Testis (tissue), 3 donors: ENCODE measurements around the gene KIFC3. TPM values are rescaled to one million over a fixed set of nuclear protein-coding genes. Genes with fewer than 3 reads are reported as not detected.

Experiments used
- DNase-seq: peaks from one replicate; pipeline ENCODE4 v3.0.0-alpha.2; 2019
- H3K27ac ChIP-seq, 2 donors: fragments of 200-600 bp; sonication (generic); one replicate each; pipeline ENCODE4 v1.5.1; 2019
- H3K27me3 ChIP-seq: fragments of 200-600 bp; sonication (generic); one replicate; pipeline ENCODE4 v1.5.1; 2019
- H3K36me3 ChIP-seq: fragments of 200-600 bp; sonication (generic); one replicate; pipeline ENCODE4 v1.5.1; 2017; ENCODE audit warnings: low read depth; ENCODE audit errors: missing control alignments
- H3K4me1 ChIP-seq: fragments of 200-600 bp; sonication (generic); one replicate; pipeline ENCODE4 v1.5.1; 2019
- H3K4me3 ChIP-seq, 2 donors: fragments of 200-600 bp; sonication (generic); one replicate each; pipeline ENCODE4 v1.5.1; 2017 to 2019
- H3K9me3 ChIP-seq: fragments of 200-600 bp; sonication (generic); one replicate; pipeline ENCODE4 v1.5.1; 2017
- CTCF ChIP-seq, 3 experiments: fragments of 450-650 bp in 2 of 3; fragments of 200-600 bp in 1 of 3; sonication (generic) in 1 of 3; IDR thresholded peaks; one replicate each; pipeline ENCODE4 v1.5.1; 2016 to 2019; ENCODE audit warnings: antibody characterized with exemption in 3 of 3, mild to moderate bottlenecking in 2 of 3, moderate library complexity in 1 of 3
- POLR2A ChIP-seq: fragments of 450-650 bp; IDR thresholded peaks from one replicate; pipeline ENCODE4 v1.6.1; 2017; ENCODE audit warnings: antibody characterized with exemption, mild to moderate bottlenecking, moderate library complexity
- WGBS, 2 donors: methylation state at CpG; one replicate each; pipeline ENCODE4 v1.1.5; 2018; 5-methylcytosine and 5-hydroxymethylcytosine counted together
- intact Hi-C: fragments of 100-400 bp; cut with DNase I; formaldehyde crosslinking; loops from one replicate; pipeline ENCODE4 v1.15.1; 2023; ENCODE audit warnings: low total_unique reads
- polyA plus RNA-seq: library from polyadenylated mRNA; stranded (reverse); fragments of 350-450 nt; fragmentation: Illumina TruSeq; extraction: RNeasy Lipid Tissue Mini Kit (QIAGEN cat#74804); gene quantifications from one replicate; pipeline ENCODE4 v1.2.3, GENCODE V29; 2014; ENCODE audit warnings: low read depth, low replicate concordance; ENCODE audit not compliant: insufficient read depth
- total RNA-seq, 2 donors: library from RNA; depleted of rRNA; stranded (reverse); fragments of >200 nt; gene quantifications; one replicate each; pipeline ENCODE4 v1.2.3, GENCODE V29; 2016

KIFC3 gene
- total and polyA plus RNA-seq, 3 donors from 2014 or later = 105 to 185 (median 137) TPM

GRCh38 chr16:57755061-57755684 lies 47.1 kb downstream of the KIFC3 start:
- intact Hi-C loops = loop anchor here (10.0 kb wide), 1 partner anchor 250 kb away; the partner anchor contains the start of genes USB1 and ZNF319

DNA sequence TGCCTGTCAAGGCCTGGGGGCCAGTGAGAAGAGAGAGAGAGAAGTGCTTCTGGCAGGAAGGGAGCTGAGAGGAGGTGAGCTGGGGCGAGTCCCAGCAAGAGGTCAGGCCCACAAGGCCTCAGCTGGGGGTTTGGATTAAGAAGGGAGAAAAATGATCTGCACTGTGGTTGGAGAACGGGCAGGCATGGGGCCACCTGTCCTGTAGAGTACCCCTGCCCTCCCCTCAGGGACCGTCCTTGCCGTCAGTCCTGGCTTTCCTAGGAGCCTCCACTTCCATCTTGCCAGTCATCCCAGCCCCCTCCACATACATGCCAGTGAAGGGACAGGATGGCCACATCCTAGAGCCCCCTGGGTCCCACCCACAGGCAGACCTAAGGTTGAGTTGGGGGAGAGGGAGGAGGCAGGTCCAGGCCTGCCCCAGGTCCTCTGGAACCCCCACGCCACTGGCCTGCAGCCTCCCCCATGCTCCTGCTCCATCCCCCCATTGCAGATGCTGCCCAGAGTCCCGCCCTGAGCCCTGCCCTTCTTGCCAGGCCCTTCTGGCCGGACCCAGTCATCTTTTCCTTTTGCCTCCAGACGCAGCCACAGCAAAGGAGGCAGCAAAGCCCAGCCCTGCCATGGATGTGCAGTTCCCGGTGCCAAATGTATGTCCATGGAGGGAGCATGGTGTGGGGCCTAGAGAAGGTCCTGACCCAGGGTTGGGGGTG lies 47.8 kb downstream of the KIFC3 start:
- TF ChIP-seq CTCF (IDR thresholded peaks at IDR 0.05) (no peak), POLR2A (no peak)
- no peak overlapping the region for H3K4me3 ChIP-seq
- intact Hi-C loops = loop anchor here (10.0 kb wide), 1 partner anchor 250 kb away; the partner anchor contains the start of genes USB1 and ZNF319
- no peak for DNase-seq
- no peaks in the 10 kb centered on the region for H3K27me3 ChIP-seq
- no peaks in the 10 kb centered on the region for H3K36me3 ChIP-seq
- no peaks in the 10 kb centered on the region for H3K4me1 ChIP-seq
- H3K9me3 ChIP-seq = no peaks in the 10 kb centered on the region
- 83 to 86% methylated on average over 7 to 9 of the region's 9 CpGs for WGBS, 2 donors
- no peak overlapping the region for H3K27ac ChIP-seq

More at GRCh38 chr16:57755061-57755684, 47.1 kb downstream of the KIFC3 start:
- H3K27ac ChIP-seq = no peak overlapping the region
- no peak overlapping the region for H3K4me3 ChIP-seq
- no peaks in the 10 kb centered on the region for H3K36me3 ChIP-seq
- H3K4me1 ChIP-seq = no peaks in the 10 kb centered on the region
- no peak for DNase-seq
- no peaks in the 10 kb centered on the region for H3K9me3 ChIP-seq
- H3K27me3 ChIP-seq = no peaks in the 10 kb centered on the region
- TF ChIP-seq CTCF (IDR thresholded peaks at IDR 0.05) (peak in 2 of 3 experiments; percentile 1 to 7), POLR2A (no peak)
- 84 to 85% methylated on average over 5 to 24 of the region's 24 CpGs for WGBS, 2 donors

DNA sequence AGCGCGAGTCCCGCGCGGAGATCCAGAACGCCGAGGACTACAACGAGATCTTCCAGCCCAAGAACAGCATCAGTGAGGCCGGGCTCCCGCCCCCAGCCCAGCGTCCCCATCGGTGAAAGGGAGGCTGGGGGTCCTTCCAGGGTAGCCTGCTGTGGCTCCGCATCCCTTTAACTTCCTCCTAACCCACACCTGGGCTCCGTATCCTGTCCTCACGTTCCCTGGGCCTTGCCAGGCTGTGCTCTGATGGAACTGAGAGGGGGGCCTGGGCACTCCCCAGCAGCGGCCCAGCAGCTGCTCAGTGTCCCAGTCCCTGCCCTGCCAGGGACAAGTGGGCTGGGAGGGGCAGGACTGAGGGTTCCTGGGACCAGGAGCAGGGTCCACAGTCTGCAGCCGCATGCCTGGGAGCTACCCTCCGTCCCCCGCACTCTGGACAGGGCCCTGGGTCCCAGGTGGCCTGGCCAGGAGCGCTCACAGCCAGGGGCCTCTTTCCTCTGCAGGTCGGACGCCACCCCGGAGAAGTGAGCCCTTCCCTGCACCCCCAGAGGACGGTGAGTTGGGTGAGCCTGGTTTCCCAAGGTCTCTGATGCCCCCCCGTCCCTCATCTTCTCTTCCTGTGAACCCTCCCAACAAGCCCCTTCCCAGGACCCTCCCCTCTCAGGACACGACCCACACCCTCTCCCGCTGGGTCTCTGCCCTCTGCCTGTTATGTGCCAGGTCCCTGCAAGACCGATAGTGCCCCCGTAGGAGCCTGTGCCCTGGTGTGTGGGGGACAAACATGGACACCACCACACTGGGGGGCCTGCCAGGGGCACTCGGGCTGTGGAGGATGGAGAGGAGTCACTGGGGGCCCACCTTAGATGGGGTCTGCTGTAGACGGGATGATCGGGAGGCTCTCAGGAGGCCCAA lies 48.6 kb downstream of the KIFC3 start:
- Histone ChIP-seq H3K4me1 (no peaks in the 10 kb centered on the region), H3K4me3 (no peak overlapping the region), H3K9me3 (no peaks in the 10 kb centered on the region), H3K27me3 (no peaks in the 10 kb centered on the region), H3K36me3 (no peaks in the 10 kb centered on the region), H3K27ac (no peak overlapping the region)
- no peak for DNase-seq
- intact Hi-C loops = loop anchor here (10.0 kb wide), 1 partner anchor 251 kb away; the partner anchor contains the start of genes USB1 and ZNF319
- no peak for TF ChIP-seq POLR2A
- TF ChIP-seq CTCF (IDR thresholded peaks at IDR 0.05) = no peak
- 91 to 94% methylated on average over 24 to 32 of the region's 32 CpGs for WGBS, 2 donors

- intact Hi-C loops = loop anchor here (10.0 kb wide), 1 partner anchor 252 kb away; the partner anchor contains the start of genes USB1 and ZNF319
- no peak for DNase-seq
- WGBS, 2 donors = 91 to 95% methylated on average over 15 to 44 of the region's 44 CpGs
Measured at GRCh38 chr16:57752581-57753447, 49.5 kb downstream of the KIFC3 start.

More at GRCh38 chr16:57752581-57753447, 49.5 kb downstream of the KIFC3 start:
- Histone ChIP-seq H3K4me1 (no peaks in the 10 kb centered on the region), H3K36me3 (no peaks in the 10 kb centered on the region), H3K9me3 (no peaks in the 10 kb centered on the region), H3K27ac (no peak overlapping the region), H3K27me3 (no peaks in the 10 kb centered on the region), H3K4me3 (no peak overlapping the region)
- TF ChIP-seq POLR2A = no peak
- no peak for TF ChIP-seq CTCF (IDR thresholded peaks at IDR 0.05)
